ENCODE data around the gene ARHGEF3.
"Not testable (repeated sequence)": the region's sequence is repeated elsewhere in the genome, so short reads cannot be mapped to it uniquely, and the experiment has no call there.

ARHGEF3 gene

DNA sequence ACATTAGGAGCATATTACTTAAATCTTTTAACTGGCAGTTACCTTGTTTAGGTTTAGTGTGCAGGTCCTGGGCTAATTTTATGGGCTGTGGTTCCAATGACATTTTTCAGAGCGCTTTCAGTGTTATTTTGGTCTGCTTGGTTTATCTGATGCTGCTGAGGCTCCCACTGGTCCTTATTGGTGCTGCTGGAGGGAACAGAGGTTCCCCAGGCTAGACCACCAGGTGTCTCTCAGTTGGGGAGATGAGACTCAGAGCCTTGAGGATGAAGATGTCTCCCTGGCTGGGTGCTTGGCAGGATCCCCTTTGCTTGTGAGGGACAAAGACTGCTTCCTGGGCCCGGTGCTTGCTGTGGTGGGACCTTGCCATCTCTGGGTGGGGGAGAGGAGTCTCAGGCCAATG, 90.4 kb downstream of the ARHGEF3 start:
- no peak for DNase-seq

GRCh38 chr3:56707412-56707811, 94.3 kb downstream of the ARHGEF3 start:
- not testable (repeated sequence) for DNase-seq

GRCh38 chr3:56706629-56707028, 95.1 kb downstream of the ARHGEF3 start:
- no peak for DNase-seq

DNA sequence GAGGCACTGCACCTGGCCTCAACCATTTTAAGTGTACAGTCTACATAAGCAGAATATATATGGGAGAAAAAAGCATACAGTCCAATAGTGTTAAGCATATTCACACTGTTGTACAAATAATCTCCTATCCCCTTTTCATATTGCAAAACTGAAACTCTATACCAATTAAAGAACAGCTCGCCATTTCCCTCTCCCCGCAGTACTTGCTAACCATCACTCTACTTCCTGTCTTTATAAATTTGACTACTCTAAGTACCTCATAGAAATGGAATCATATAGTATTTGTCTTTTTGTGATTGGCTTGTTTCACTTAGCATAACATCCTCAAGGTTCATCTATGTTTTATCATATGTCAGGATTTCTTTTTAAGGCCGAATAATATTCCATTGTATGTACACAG, 97.0 kb downstream of the ARHGEF3 start:
- DNase-seq: no peak

DNA sequence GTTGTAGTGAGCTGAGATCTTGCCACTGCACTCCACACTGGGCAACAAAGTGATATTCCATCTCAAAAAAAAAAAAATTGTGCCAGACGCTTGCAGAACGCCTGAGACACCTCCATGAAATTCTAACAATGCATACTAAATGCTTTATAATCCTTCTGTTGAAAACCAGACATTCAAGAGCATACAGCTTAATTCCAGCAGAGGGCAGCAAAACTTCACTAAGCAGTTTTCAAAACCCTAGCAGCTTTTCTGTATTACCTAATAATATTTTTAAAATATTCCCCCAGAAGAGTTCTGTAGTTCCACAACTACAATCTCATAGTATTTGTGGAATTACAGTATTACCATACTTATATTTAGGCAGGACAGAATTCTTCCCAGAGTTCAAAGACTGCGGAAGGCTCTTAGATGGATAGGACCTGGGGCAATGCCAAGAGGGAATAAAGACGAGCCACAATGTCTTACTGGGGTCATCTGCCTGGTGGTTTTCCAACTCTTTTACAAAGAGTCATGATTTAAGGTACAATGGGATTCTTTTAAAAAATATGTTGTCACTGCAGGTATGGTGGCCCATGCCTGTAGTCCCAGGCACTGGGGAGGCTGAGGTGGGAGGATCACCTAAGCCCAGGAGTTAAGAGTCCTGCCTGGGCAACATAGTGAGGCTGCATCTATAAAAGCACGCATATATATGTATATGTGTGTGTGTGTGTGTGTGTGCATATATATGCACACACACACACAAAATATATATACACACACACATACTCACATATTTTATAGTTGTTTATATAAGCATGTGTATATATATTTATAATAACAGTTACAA, 99.0 kb downstream of the ARHGEF3 start:
- DNase-seq: no peak

- peak; percentile 60 for DNase-seq
These were observed 101.6 kb downstream of the ARHGEF3 start for GRCh38 chr3:56700151-56700550.

GRCh38 chr3:56694867-56695683, 106.7 kb downstream of the ARHGEF3 start:
- DNase-seq: no peak

- no peak for DNase-seq
These were observed 108.0 kb downstream of the ARHGEF3 start for GRCh38 chr3:56693750-56694149.

GRCh38 chr3:56692520-56693433, 109.0 kb downstream of the ARHGEF3 start:
- not testable (repeated sequence) for DNase-seq

- DNase-seq: not testable (repeated sequence)
These were observed 109.8 kb downstream of the ARHGEF3 start for GRCh38 chr3:56692001-56692365.

- DNase-seq: no peak
These were observed 110.4 kb downstream of the ARHGEF3 start for GRCh38 chr3:56691165-56692000.

DNA sequence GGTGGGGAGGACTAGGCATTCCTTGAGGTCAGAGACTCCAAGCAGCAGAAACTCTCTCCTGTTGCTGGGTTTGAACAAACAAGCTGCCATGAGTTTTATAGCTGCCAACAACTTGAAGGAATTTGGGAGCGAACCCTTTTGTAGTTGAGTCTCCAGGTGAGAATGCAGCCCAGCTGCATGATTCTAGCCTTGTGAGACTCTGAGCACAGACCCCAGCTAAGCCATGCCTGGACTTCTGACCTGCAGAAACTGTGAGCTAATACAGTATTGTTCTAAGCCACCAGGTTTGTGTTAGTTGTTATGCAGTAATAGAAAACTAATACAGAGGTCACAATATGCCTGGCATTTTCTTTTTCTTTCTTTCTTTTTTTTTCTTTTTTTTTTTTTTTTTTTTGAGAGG, 112.4 kb downstream of the ARHGEF3 start:
- no peak for DNase-seq

DNA sequence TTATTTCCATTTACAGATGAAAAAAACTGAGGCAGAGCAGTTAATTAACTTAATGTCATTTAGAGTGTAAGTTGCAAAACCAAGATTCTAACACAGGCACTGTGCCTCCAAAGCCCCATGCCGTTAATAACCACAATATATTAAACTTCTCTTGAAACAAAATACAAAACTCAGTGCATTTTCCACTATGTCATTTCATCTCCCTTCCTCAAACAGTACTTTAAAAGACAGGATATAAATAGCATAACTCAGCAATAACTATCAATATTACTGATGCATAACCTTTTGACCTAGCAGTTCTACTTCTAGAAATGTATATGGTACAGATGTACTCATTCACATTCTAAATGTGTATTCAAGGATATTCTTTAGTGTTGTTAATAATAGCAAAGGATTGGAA, 113.6 kb downstream of the ARHGEF3 start:
- DNase-seq: no peak

- DNase-seq: no peak
These were observed 117.7 kb downstream of the ARHGEF3 start for GRCh38 chr3:56684029-56684428.

DNA sequence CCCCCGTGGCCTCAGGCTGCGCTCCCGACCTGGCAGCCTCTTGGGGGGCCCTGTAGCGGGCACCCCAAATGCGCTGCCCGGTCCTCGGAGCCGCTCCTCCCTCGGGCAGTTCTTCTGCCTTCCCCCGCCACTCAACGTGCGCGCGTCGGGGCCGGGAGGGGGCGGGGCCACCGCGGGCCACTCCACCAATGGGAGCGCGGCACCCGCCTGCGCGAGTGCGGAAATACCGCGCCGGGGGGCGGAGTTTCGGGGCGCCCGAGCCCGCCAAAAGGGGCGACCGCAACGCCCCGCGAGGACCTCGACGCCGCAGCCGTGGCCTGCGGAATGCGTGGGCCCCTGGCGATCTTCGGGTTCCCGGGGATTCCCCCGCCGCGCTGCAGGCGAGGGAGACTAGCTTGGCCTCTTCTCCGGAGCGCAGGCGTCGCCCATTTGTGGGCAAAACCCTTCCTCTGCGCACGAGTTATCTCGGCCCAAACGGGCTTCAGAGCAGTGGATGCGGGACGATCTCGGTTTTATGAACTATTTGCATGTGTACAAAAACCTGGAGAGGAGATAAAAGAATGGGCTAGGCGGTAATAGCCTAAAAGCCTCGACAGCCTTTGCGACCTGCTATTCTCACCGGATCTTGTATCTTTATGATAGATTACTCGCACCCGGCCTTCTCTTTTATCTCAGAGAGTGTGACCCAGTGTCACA, 118.5 kb downstream of the ARHGEF3 start, which contains the start of gene TASOR:
TASOR (minus strand) TSS at position 144 of the 696 bp plus-strand sequence. CDS start 259 bp downstream, outside the sequence.
- no peak for DNase-seq

DNA sequence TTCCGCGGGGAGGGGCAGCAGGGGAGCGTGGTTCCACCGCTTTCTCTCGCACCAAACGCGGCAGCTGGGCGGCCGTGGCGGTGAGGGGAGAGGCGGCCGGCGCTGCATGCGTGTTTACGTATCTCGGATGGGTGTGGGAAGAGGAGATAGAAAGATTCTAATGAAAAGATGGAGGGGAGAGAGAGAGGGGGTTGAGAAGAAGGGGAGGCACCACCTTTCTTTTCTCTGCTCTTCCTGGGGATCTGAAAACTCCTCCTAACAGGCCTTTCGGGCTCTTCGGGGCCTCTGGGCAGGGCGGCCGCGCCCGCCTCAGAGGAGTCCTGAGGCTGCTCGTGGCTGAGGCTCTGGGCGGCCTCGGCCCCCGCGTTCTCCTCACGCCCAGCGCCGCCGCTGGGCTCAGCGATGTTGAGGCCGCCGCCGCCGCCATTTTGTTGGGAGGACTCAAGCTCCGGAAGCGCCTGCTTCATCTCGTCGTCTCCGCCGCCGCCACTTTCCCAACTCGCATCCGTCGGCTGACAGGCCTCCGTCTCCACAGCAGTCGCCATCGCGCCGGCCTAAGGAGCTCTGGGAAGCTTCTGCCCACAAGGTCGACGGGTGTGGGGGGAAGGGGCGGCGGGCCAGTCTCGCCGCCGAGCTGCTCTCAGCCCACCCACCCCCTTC, 119.2 kb downstream of the ARHGEF3 start:
- DNase-seq: no peak

GRCh38 chr3:56681984-56682461, 119.7 kb downstream of the ARHGEF3 start:
- DNase-seq: no peak

- no peak for DNase-seq
These were observed 121.6 kb downstream of the ARHGEF3 start for GRCh38 chr3:56680054-56680580.
